H1 (cell line): ENCODE data around the gene TEDC1. TPM values are rescaled to one million over a fixed set of nuclear protein-coding genes. Genes with fewer than 3 reads are reported as not detected.

ENCODE experiments used
- CTCF ChIA-PET: fragments of 300-600 bp; sonication (Branson Sonifier 250); formaldehyde crosslinking; loops from one replicate; lab custom pipeline; 2021; ENCODE audit not compliant: partially characterized antibody; lab: Charles Lee
- POLR2A ChIA-PET: fragments of 300-600 bp; sonication (Branson Sonifier 250); formaldehyde crosslinking; loops from one replicate; lab custom pipeline; 2021; ENCODE audit warnings: inconsistent platforms; ENCODE audit not compliant: partially characterized antibody; lab: Charles Lee
- DNase-seq, 2 experiments: peaks; one replicate each; pipeline versions ENCODE4 v3.0.0 to v3.0.0-alpha.2; 2010 to 2022; ENCODE audit warnings: low spot score in 2 of 2, low read depth in 1 of 2, mixed read lengths in 1 of 2
- FAIRE-seq: peaks from 2 replicates; lab custom pipeline; 2011; peaks lifted over from hg19 to GRCh38; lab: Jason Lieb, UNC
- H2AFZ ChIP-seq: 2 replicates; pipeline ENCODE4 v1.8.1; 2012; ENCODE audit warnings: low read length, inconsistent platforms
- H2AK5ac ChIP-seq: 2 replicates; pipeline ENCODE4 v1.6.1; 2013; ENCODE audit warnings: low read depth, low read length
- H2BK120ac ChIP-seq: replicated peaks from 2 replicates; pipeline ENCODE3; 2013; ENCODE audit warnings: low read depth, low read length, inconsistent platforms
- H2BK12ac ChIP-seq: 2 replicates; pipeline ENCODE4 v1.6.1; 2013; ENCODE audit warnings: low read depth, low read length
- H2BK15ac ChIP-seq: 2 replicates; pipeline ENCODE4 v1.6.1; 2013; ENCODE audit warnings: low read length
- H2BK20ac ChIP-seq: 2 replicates; pipeline ENCODE4 v1.6.1; 2013; ENCODE audit warnings: low read length
- H2BK5ac ChIP-seq: 2 replicates; pipeline ENCODE4 v1.6.1; 2013; ENCODE audit warnings: low read depth, low read length
- H3K14ac ChIP-seq: 2 replicates; pipeline ENCODE4 v1.6.1; 2013; ENCODE audit warnings: inconsistent platforms; ENCODE audit not compliant: insufficient read length
- H3K18ac ChIP-seq: 2 replicates; pipeline ENCODE4 v1.6.1; 2013; ENCODE audit warnings: low read length; ENCODE audit errors: extremely low read depth
- H3K23ac ChIP-seq: 2 replicates; pipeline ENCODE4 v1.6.1; 2013; ENCODE audit warnings: inconsistent platforms; ENCODE audit not compliant: insufficient read length
- H3K23me2 ChIP-seq: 2 replicates; pipeline ENCODE4 v1.6.1; 2013; ENCODE audit warnings: low read depth, low read length
- H3K27ac ChIP-seq: 2 replicates; pipeline ENCODE4 v1.6.1; 2011; ENCODE audit warnings: low read depth, low read length, inconsistent platforms
- H3K27me3 ChIP-seq, 4 experiments: replicated peaks in 1 of 4; 1 replicate in 1 of 4; 2 replicates in 3 of 4; pipeline versions ENCODE4 v1.6.1 to v1.8.1; 2011 to 2013; ENCODE audit warnings: low read length in 3 of 4, mild to moderate bottlenecking in 3 of 4, inconsistent platforms in 2 of 4, mixed read lengths in 2 of 4, moderate library complexity in 1 of 4; ENCODE audit not compliant: control insufficient read depth in 3 of 4, insufficient read depth in 3 of 4; ENCODE audit errors: extremely low read depth in 1 of 4
- H3K36me3 ChIP-seq, 4 experiments: 2 replicates each; pipeline versions ENCODE4 v1.6.1 to v1.8.1; 2011 to 2013; ENCODE audit warnings: mild to moderate bottlenecking in 4 of 4, low read length in 3 of 4, moderate library complexity in 2 of 4, control low read depth in 1 of 4, inconsistent platforms in 1 of 4; ENCODE audit not compliant: insufficient read depth in 4 of 4, control insufficient read depth in 2 of 4
- H3K4ac ChIP-seq: replicated peaks from 2 replicates; pipeline ENCODE3; 2013; ENCODE audit warnings: low read length, low read depth, mixed read lengths, inconsistent platforms; ENCODE audit not compliant: insufficient read length
- H3K4me1 ChIP-seq, 4 experiments: replicated peaks in 1 of 4; 1 replicate in 1 of 4; 2 replicates in 3 of 4; pipeline versions ENCODE4 v1.6.1 to v1.8.1; 2011 to 2013; ENCODE audit warnings: low read length in 3 of 4, inconsistent platforms in 2 of 4, mixed read lengths in 1 of 4; ENCODE audit not compliant: insufficient read depth in 4 of 4, control insufficient read depth in 3 of 4
- H3K4me2 ChIP-seq, 2 experiments: 2 replicates each; pipeline versions ENCODE4 v1.6.1 to v1.8.1; 2011 to 2013; ENCODE audit warnings: low read depth in 2 of 2, low read length in 2 of 2, control low read depth in 1 of 2, inconsistent platforms in 1 of 2, mild to moderate bottlenecking in 1 of 2; ENCODE audit not compliant: insufficient read depth in 1 of 2
- H3K4me3 ChIP-seq, 4 experiments: fragments of 200-600, 300-600 bp in 1 of 4; sonication (generic), shearing (Covaris generic), sonication (Bioruptor Twin) in 1 of 4; 2 replicates each; pipeline versions ENCODE4 v1.5.1 to v1.8.1; 2011 to 2016; ENCODE audit warnings: low read length in 4 of 4, low read depth in 3 of 4, control low read depth in 2 of 4, inconsistent platforms in 2 of 4, mild to moderate bottlenecking in 2 of 4, mixed read lengths in 1 of 4, moderate library complexity in 1 of 4; ENCODE audit not compliant: insufficient read depth in 2 of 4; ENCODE audit errors: extremely low read depth in 1 of 4
- H3K56ac ChIP-seq: replicated peaks from 2 replicates; pipeline ENCODE3; 2013; ENCODE audit warnings: low read depth, mild to moderate bottlenecking, mixed read lengths, low read length, inconsistent platforms; ENCODE audit not compliant: insufficient read length
- H3K79me1 ChIP-seq: 2 replicates; pipeline ENCODE4 v1.6.1; 2013; ENCODE audit warnings: low read depth, low read length, control low read depth
- H3K79me2 ChIP-seq, 2 experiments: 2 replicates each; pipeline versions ENCODE4 v1.6.1 to v1.8.1; 2012 to 2013; ENCODE audit warnings: low read length in 2 of 2, mild to moderate bottlenecking in 2 of 2, inconsistent platforms in 1 of 2; ENCODE audit not compliant: insufficient read depth in 2 of 2, control insufficient read depth in 1 of 2
- H3K9ac ChIP-seq, 4 experiments: replicated peaks in 1 of 4; 1 replicate in 1 of 4; 2 replicates in 3 of 4; pipeline versions ENCODE4 v1.6.1 to v1.8.1; 2011 to 2013; ENCODE audit warnings: low read depth in 3 of 4, low read length in 3 of 4, control low read depth in 2 of 4, mild to moderate bottlenecking in 2 of 4, moderate library complexity in 2 of 4, inconsistent platforms in 1 of 4; ENCODE audit errors: extremely low read depth in 1 of 4
- H3K9me3 ChIP-seq, 2 experiments: 2 replicates each; pipeline versions ENCODE4 v1.6.1 to v1.8.1; 2012 to 2013; ENCODE audit warnings: mild to moderate bottlenecking in 2 of 2, moderate library complexity in 2 of 2, control low read depth in 1 of 2, inconsistent platforms in 1 of 2, low read depth in 1 of 2, low read length in 1 of 2, mixed read lengths in 1 of 2; ENCODE audit not compliant: insufficient read depth in 2 of 2
- H4K20me1 ChIP-seq, 2 experiments: replicated peaks in 1 of 2; 2 replicates each; pipeline versions ENCODE3 to v1.8.1; 2011 to 2013; ENCODE audit warnings: inconsistent platforms in 2 of 2, low read length in 2 of 2, mild to moderate bottlenecking in 1 of 2; ENCODE audit not compliant: insufficient read depth in 2 of 2, control insufficient read depth in 1 of 2
- H4K5ac ChIP-seq: 2 replicates; pipeline ENCODE4 v1.6.1; 2013; ENCODE audit warnings: low read length, low read depth, mixed read lengths, inconsistent platforms; ENCODE audit not compliant: insufficient read length
- H4K8ac ChIP-seq: 2 replicates; pipeline ENCODE4 v1.8.0; 2013; ENCODE audit warnings: mild to moderate bottlenecking, moderate library complexity, low read length, inconsistent platforms; ENCODE audit not compliant: insufficient read depth; ENCODE audit errors: extremely low read depth
- H4K91ac ChIP-seq: replicated peaks from 2 replicates; pipeline ENCODE3; 2013; ENCODE audit warnings: low read length, mixed read lengths, inconsistent platforms; ENCODE audit not compliant: insufficient read length
- SAP30 ChIP-seq: fragments of 300-600 bp; sonication (generic); IDR thresholded peaks from 2 replicates; pipeline ENCODE4 v1.7.1; 2012; ENCODE audit warnings: low read length, moderate library complexity, mild to moderate bottlenecking, inconsistent platforms; ENCODE audit not compliant: insufficient read depth, insufficient replicate concordance
- SP1 ChIP-seq: IDR thresholded peaks from 2 replicates; pipeline ENCODE4 v1.6.1; 2011; ENCODE audit warnings: low read depth, low read length
- WGBS, 2 experiments: shearing (Covaris generic) in 1 of 2; methylation state at CpG; one replicate each; pipeline versions ENCODE4 v1.1.6 to v1.1.7; 2013 to 2015; ENCODE audit warnings: low lambda C conversion rate in 2 of 2, mixed read lengths in 2 of 2, inconsistent platforms in 1 of 2, low coverage in 1 of 2, missing lambda C conversion rate in 1 of 2; ENCODE audit not compliant: insufficient replicate concordance in 2 of 2, insufficient coverage in 1 of 2, insufficient read length in 1 of 2; ENCODE audit errors: extremely low coverage in 1 of 2, missing lambda C conversion rate in 1 of 2; 5-methylcytosine and 5-hydroxymethylcytosine counted together
- polyA plus RNA-seq, 7 experiments: library from polyadenylated mRNA; depleted of rRNA in 3 of 7; stranded (reverse) in 5 of 7; unstranded in 2 of 7; fragments of >200 nt in 5 of 7; fragments of 200-250 nt in 2 of 7; gene quantifications; 1 replicate in 5 of 7; 2 replicates in 1 of 7; 4 replicates in 1 of 7; pipeline versions ENCODE4 v1.2.1 to v1.2.3, GENCODE V29; 2011 to 2013; ENCODE audit warnings: missing spikeins in 2 of 7, mixed read lengths in 2 of 7
- total RNA-seq: library from RNA; stranded (reverse); fragmentation: NEBNext Ultra II Directional; extraction: Animal tissue kit (Norgen Biotek cat#: 25700); gene quantifications from 2 replicates; pipeline ENCODE4 v1.2.1, GENCODE V29; 2021

The TEDC1 gene
- total and polyA plus RNA-seq, 2 of the 8 experiments (the other 6 are each of a cell fraction or from before 2014, with no cell fraction given) = 5.6 to 14.8 TPM

DNA sequence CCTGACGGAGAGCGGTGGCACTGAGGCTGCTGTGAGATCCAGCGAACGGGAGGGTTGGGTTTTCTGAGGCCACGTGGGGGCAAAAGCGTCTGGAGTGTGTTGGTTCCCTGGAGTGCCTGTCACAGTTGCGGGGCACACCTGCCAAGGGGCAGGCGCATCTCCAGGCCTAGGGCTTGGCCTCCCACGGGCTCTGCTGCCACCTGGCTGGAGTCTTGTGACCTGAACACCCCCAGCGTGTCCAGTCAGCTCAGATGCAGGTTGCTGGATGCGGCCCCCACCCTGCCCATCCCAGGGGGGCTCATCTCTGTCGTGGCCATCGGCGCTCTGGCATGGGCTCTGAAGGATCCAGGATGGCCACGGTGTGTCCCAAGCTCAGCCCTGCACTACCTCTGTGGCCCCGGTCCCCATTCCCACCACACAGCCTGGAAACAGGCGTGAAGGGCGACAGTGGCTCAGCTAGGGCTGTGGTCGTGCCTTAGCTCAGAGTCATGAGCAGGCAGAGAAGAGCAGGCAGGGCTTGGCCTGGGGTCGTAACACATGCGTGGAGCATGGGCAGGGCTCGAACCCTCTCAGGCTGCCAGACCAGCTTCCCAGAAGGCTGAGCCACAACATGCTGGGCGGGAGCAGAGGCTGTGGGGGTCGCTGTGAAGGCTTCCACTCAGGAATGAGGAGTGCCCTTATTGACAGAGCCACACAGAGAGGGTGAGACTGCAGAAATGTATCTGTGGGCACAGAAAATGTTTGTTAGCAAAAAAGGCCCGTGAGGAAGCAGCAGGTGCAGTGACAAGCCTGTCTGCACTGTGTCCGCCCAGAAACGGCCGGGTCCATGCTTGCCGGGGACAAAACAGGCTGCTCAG lies 40.0 kb upstream of the TEDC1 start:
- Histone ChIP-seq H3K4me3 (no peak overlapping the region), H3K4me1 (no peaks in the 10 kb centered on the region), H2BK5ac (no peak overlapping the region), H3K23ac (no peak overlapping the region), H3K4me2 (no peak overlapping the region), H3K18ac (no peak overlapping the region), H2BK120ac (no peak overlapping the region), H3K79me2 (peaks cover 0 to 2% of the 10 kb centered on the region in 2 experiments; a peak in 1 of 4 replicates), H3K36me3 (peaks cover 20 to 63% (median 38%) of the 10 kb centered on the region in 4 experiments), H3K23me2 (no peaks in the 10 kb centered on the region), H3K56ac (no peak overlapping the region), H2AK5ac (no peak overlapping the region), H4K5ac (no peak overlapping the region), H4K8ac (no peak overlapping the region), H2BK12ac (no peak overlapping the region), H3K14ac (no peak overlapping the region), H3K27ac (no peak overlapping the region), H4K20me1 (peaks cover 13 to 24% of the 10 kb centered on the region in 2 experiments), H3K9ac (no peak overlapping the region), H2BK20ac (no peak overlapping the region), H3K27me3 (no peaks in the 10 kb centered on the region), H3K9me3 (no peaks in the 10 kb centered on the region), H3K79me1 (peaks cover 6% of the 10 kb centered on the region; the same call in 1 of the 2 replicates), H3K4ac (no peak overlapping the region), H2BK15ac (no peak overlapping the region), H2AFZ (no peak overlapping the region), H4K91ac (no peak overlapping the region)
- ChIA-PET CTCF (interaction anchor here (0.6 to 2.5 kb wide), 7 partner anchors 11 to 72 kb away, joined by 3 to 11 read pairs (median 4); no protein-coding TSS in a partner anchor), POLR2A (interaction anchor here (1.5 kb wide), 1 partner anchor 18 kb away, joined by 3 read pairs; no protein-coding TSS in a partner anchor)
- DNase-seq = no peak
- FAIRE-seq = no peak
- no peak for TF ChIP-seq SP1
- TF ChIP-seq SAP30 = no peak
- WGBS, 2 experiments = 92% methylated on average over 29 of the region's 29 CpGs; no CpG with 5 or more reads in 1 of the 2 experiments
